H9 (cell line): ENCODE measurements around the gene INSYN2B. TPM values are rescaled to one million over a fixed set of nuclear protein-coding genes. Genes with fewer than 3 reads are reported as not detected.

Experiments used
- DNase-seq: peaks from one replicate; pipeline ENCODE4 v3.0.0-alpha.2; 2017
- H2AFZ ChIP-seq: one replicate; pipeline ENCODE4 v1.6.1; 2013; ENCODE audit warnings: mild to moderate bottlenecking, low read length, control low read depth, moderate library complexity
- H2AK5ac ChIP-seq: 2 replicates; pipeline ENCODE4 v1.6.1; 2013; ENCODE audit warnings: low read length, control low read depth, mixed read lengths; ENCODE audit not compliant: insufficient read length
- H2BK120ac ChIP-seq: one replicate; pipeline ENCODE4 v1.6.1; 2013; ENCODE audit warnings: low read depth, mild to moderate bottlenecking, low read length, control low read depth, inconsistent platforms; ENCODE audit not compliant: poor library complexity, severe bottlenecking
- H2BK12ac ChIP-seq: 2 replicates; pipeline ENCODE4 v1.6.1; 2013; ENCODE audit warnings: low read length, control low read depth, mixed read lengths, low read depth; ENCODE audit not compliant: insufficient read length
- H2BK15ac ChIP-seq: 2 replicates; pipeline ENCODE4 v1.6.1; 2013; ENCODE audit warnings: low read depth, low read length, control low read depth
- H2BK20ac ChIP-seq: one replicate; pipeline ENCODE4 v1.6.1; 2013; ENCODE audit warnings: low read depth, mild to moderate bottlenecking, low read length, control low read depth, inconsistent platforms; ENCODE audit not compliant: poor library complexity, severe bottlenecking
- H2BK5ac ChIP-seq: 2 replicates; pipeline ENCODE4 v1.6.1; 2013; ENCODE audit warnings: low read length, control low read depth, mixed read lengths; ENCODE audit not compliant: insufficient read length
- H3K14ac ChIP-seq: 2 replicates; pipeline ENCODE4 v1.6.1; 2013; ENCODE audit warnings: low read length, control low read depth; ENCODE audit not compliant: insufficient read depth
- H3K18ac ChIP-seq: 2 replicates; pipeline ENCODE4 v1.6.1; 2013; ENCODE audit warnings: low read depth, mild to moderate bottlenecking, mixed read lengths, low read length, control low read depth; ENCODE audit not compliant: insufficient read length
- H3K23ac ChIP-seq: 2 replicates; pipeline ENCODE4 v1.6.1; 2013; ENCODE audit warnings: low read length, control low read depth, mixed read lengths, low read depth; ENCODE audit not compliant: insufficient read length
- H3K23me2 ChIP-seq: 2 replicates; pipeline ENCODE4 v1.6.1; 2013; ENCODE audit warnings: low read depth, mild to moderate bottlenecking, mixed read lengths, low read length, control low read depth; ENCODE audit not compliant: insufficient read length, poor library complexity, severe bottlenecking
- H3K27ac ChIP-seq: 2 replicates; pipeline ENCODE4 v1.5.1; 2013; ENCODE audit warnings: low read length, control low read depth, mixed read lengths, low read depth; ENCODE audit not compliant: insufficient read length
- H3K27me3 ChIP-seq: 2 replicates; pipeline ENCODE4 v1.6.1; 2013; ENCODE audit warnings: low read length, control low read depth, inconsistent platforms; ENCODE audit not compliant: insufficient read depth
- H3K4ac ChIP-seq: 2 replicates; pipeline ENCODE4 v1.6.1; 2013; ENCODE audit warnings: low read depth, mild to moderate bottlenecking, control low read depth, inconsistent platforms, low read length, moderate library complexity
- H3K4me1 ChIP-seq: 2 replicates; pipeline ENCODE4 v1.6.1; 2013; ENCODE audit warnings: low read length, control low read depth, inconsistent platforms; ENCODE audit not compliant: insufficient read depth
- H3K4me2 ChIP-seq: 2 replicates; pipeline ENCODE4 v1.6.1; 2013; ENCODE audit warnings: low read length, control low read depth, mixed read lengths; ENCODE audit not compliant: insufficient read length, insufficient read depth
- H3K56ac ChIP-seq: 2 replicates; pipeline ENCODE4 v1.6.1; 2013; ENCODE audit warnings: low read depth, mild to moderate bottlenecking, mixed read lengths, low read length, control low read depth; ENCODE audit not compliant: insufficient read length
- H3K79me1 ChIP-seq: 2 replicates; pipeline ENCODE4 v1.6.1; 2013; ENCODE audit warnings: low read depth, mild to moderate bottlenecking, moderate library complexity, low read length, control low read depth, inconsistent platforms; ENCODE audit not compliant: insufficient read depth, poor library complexity, severe bottlenecking
- H3K79me2 ChIP-seq: 2 replicates; pipeline ENCODE4 v1.6.1; 2013; ENCODE audit warnings: low read length, control low read depth, inconsistent platforms; ENCODE audit not compliant: insufficient read depth
- H3K9ac ChIP-seq: 2 replicates; pipeline ENCODE4 v1.6.1; 2013; ENCODE audit warnings: low read length, control low read depth, mixed read lengths; ENCODE audit not compliant: insufficient read length; ENCODE audit errors: extremely low read depth
- H3K9me3 ChIP-seq: one replicate; pipeline ENCODE4 v1.6.1; 2013; ENCODE audit warnings: low read depth, low read length, inconsistent platforms; ENCODE audit not compliant: control insufficient read depth
- H3T11ph ChIP-seq: one replicate; pipeline ENCODE4 v1.6.1; 2013; ENCODE audit warnings: mild to moderate bottlenecking, low read length, control low read depth, inconsistent platforms
- H4K20me1 ChIP-seq: one replicate; pipeline ENCODE4 v1.6.1; 2013; ENCODE audit not compliant: control insufficient read depth, insufficient read length, insufficient read depth
- H4K5ac ChIP-seq: 2 replicates; pipeline ENCODE4 v1.6.1; 2013; ENCODE audit warnings: low read depth, mild to moderate bottlenecking, mixed read lengths, low read length, control low read depth; ENCODE audit not compliant: insufficient read length
- H4K8ac ChIP-seq: replicated peaks from 2 replicates; pipeline ENCODE4 v1.6.1; 2013; ENCODE audit warnings: low read length, control low read depth, mixed read lengths, low read depth; ENCODE audit not compliant: insufficient read length
- H4K91ac ChIP-seq: 2 replicates; pipeline ENCODE4 v1.6.1; 2013; ENCODE audit warnings: low read depth, mild to moderate bottlenecking, moderate library complexity, mixed read lengths, low read length, control low read depth; ENCODE audit not compliant: insufficient read length
- H3K27ac Mint-ChIP-seq, 3 experiments: 2 replicates in 2 of 3; 3 replicates in 1 of 3; pipeline ENCODE4 v1.8.0; 2020 to 2021; ENCODE audit warnings: mixed read lengths in 3 of 3, mild to moderate bottlenecking in 1 of 3, moderate library complexity in 1 of 3
- H3K27me3 Mint-ChIP-seq: 2 replicates; pipeline ENCODE4 v1.8.0; 2021; ENCODE audit warnings: low read depth, mild to moderate bottlenecking, moderate library complexity, mixed read lengths
- H3K36me3 Mint-ChIP-seq, 3 experiments: 2 replicates in 2 of 3; 3 replicates in 1 of 3; pipeline ENCODE4 v1.8.0; 2020 to 2021; ENCODE audit warnings: low read depth in 3 of 3, mixed read lengths in 3 of 3; ENCODE audit not compliant: insufficient read depth in 1 of 3
- H3K4me1 Mint-ChIP-seq, 2 experiments: 2 replicates each; pipeline ENCODE4 v1.8.0; 2020; ENCODE audit warnings: mixed read lengths in 2 of 2
- H3K4me3 Mint-ChIP-seq, 2 experiments: 2 replicates in 1 of 2; 3 replicates in 1 of 2; pipeline ENCODE4 v1.8.0; 2020 to 2021; ENCODE audit warnings: mild to moderate bottlenecking in 2 of 2, mixed read lengths in 2 of 2, moderate library complexity in 1 of 2
- H3K9me3 Mint-ChIP-seq, 2 experiments: 2 replicates in 1 of 2; 3 replicates in 1 of 2; pipeline ENCODE4 v1.8.0; 2020; ENCODE audit warnings: mild to moderate bottlenecking in 2 of 2, mixed read lengths in 2 of 2, moderate library complexity in 1 of 2
- CTCF ChIP-seq: fragments of 200-600 bp; sonication (generic); conservative IDR thresholded peaks from 3 replicates; pipeline ENCODE4 v1.8.0; 2021; ENCODE audit warnings: antibody characterized with exemption, mild to moderate bottlenecking
- WGBS: extraction: QIAGEN DNeasy Blood & Tissue Kit; methylation state at CpG from one replicate; pipeline ENCODE4 v1.1.7; 2013; ENCODE audit warnings: missing lambda C conversion rate, low lambda C conversion rate, mixed read lengths; ENCODE audit not compliant: insufficient read length; ENCODE audit errors: extremely low coverage; 5-methylcytosine and 5-hydroxymethylcytosine counted together
- total RNA-seq: library from RNA; stranded (reverse); gene quantifications from 2 replicates; pipeline ENCODE4 v1.2.1, GENCODE V29; 2021

INSYN2B gene
- total RNA-seq, 1 experiment from 2014 or later, result not detected

GRCh38 chr5:169989365-169989764, 9.1 kb upstream of the INSYN2B start:
- H4K20me1 ChIP-seq, result no peaks in the 10 kb centered on the region
- no peak for DNase-seq
- no peak overlapping the region for H2BK120ac ChIP-seq
- WGBS, result no CpG with 5 or more reads among the region's 1 CpG
- no peak overlapping the region for H4K5ac ChIP-seq
- no peak for TF ChIP-seq CTCF
- H3K4ac ChIP-seq, result no peak overlapping the region
- no peaks in the 10 kb centered on the region for H3K79me1 ChIP-seq
- no peaks in the 10 kb centered on the region for H3K79me2 ChIP-seq
- no peak overlapping the region for H2BK15ac ChIP-seq
- no peak overlapping the region for H3K18ac ChIP-seq
- no peak overlapping the region for H3K27ac Mint-ChIP-seq
- H4K8ac ChIP-seq, result no peak overlapping the region
- no peaks in the 10 kb centered on the region for H3K27me3 Mint-ChIP-seq
- no peak overlapping the region for H3K23ac ChIP-seq
- H3K27me3 ChIP-seq, result no peaks in the 10 kb centered on the region
- no peak overlapping the region for H3K14ac ChIP-seq
- no peak overlapping the region for H2BK12ac ChIP-seq
- no peaks in the 10 kb centered on the region for H3K9me3 Mint-ChIP-seq
- no peak overlapping the region for H2AK5ac ChIP-seq
- H3K36me3 Mint-ChIP-seq, result no peaks in the 10 kb centered on the region
- H3K56ac ChIP-seq, result no peak overlapping the region
- H3K27ac ChIP-seq, result no peak overlapping the region
- no peak overlapping the region for H3T11ph ChIP-seq
- no peak overlapping the region for H3K4me3 Mint-ChIP-seq
- peaks cover 8 to 10% of the 10 kb centered on the region in 2 experiments for H3K4me1 Mint-ChIP-seq
- no peak overlapping the region for H2BK5ac ChIP-seq
- H3K23me2 ChIP-seq, result no peaks in the 10 kb centered on the region
- H3K9ac ChIP-seq, result no peak overlapping the region
- peaks cover 2% of the 10 kb centered on the region; the same call in 1 of the 2 replicates for H3K4me1 ChIP-seq
- H3K4me2 ChIP-seq, result no peak overlapping the region
- H2AFZ ChIP-seq, result no peak overlapping the region
- no peak overlapping the region for H2BK20ac ChIP-seq
- no peak overlapping the region for H4K91ac ChIP-seq
- no peaks in the 10 kb centered on the region for H3K9me3 ChIP-seq
